Testis (tissue), 3 donors: ENCODE measurements around the gene EMB. TPM values are rescaled to one million over a fixed set of nuclear protein-coding genes. Genes with fewer than 3 reads are reported as not detected.
"Not testable (repeated sequence)": the region's sequence is repeated elsewhere in the genome, so short reads cannot be mapped to it uniquely, and the experiment has no call there.

ENCODE experiments used
- DNase-seq: peaks from one replicate; pipeline ENCODE4 v3.0.0-alpha.2; 2019
- H3K27ac ChIP-seq, 2 donors: fragments of 200-600 bp; sonication (generic); one replicate each; pipeline ENCODE4 v1.5.1; 2019
- H3K27me3 ChIP-seq: fragments of 200-600 bp; sonication (generic); one replicate; pipeline ENCODE4 v1.5.1; 2019
- H3K36me3 ChIP-seq: fragments of 200-600 bp; sonication (generic); one replicate; pipeline ENCODE4 v1.5.1; 2017; ENCODE audit warnings: low read depth; ENCODE audit errors: missing control alignments
- H3K4me1 ChIP-seq: fragments of 200-600 bp; sonication (generic); one replicate; pipeline ENCODE4 v1.5.1; 2019
- H3K4me3 ChIP-seq, 2 donors: fragments of 200-600 bp; sonication (generic); one replicate each; pipeline ENCODE4 v1.5.1; 2017 to 2019
- H3K9me3 ChIP-seq: fragments of 200-600 bp; sonication (generic); one replicate; pipeline ENCODE4 v1.5.1; 2017
- POLR2A ChIP-seq: fragments of 450-650 bp; IDR thresholded peaks from one replicate; pipeline ENCODE4 v1.6.1; 2017; ENCODE audit warnings: antibody characterized with exemption, mild to moderate bottlenecking, moderate library complexity
- WGBS, 2 donors: methylation state at CpG; one replicate each; pipeline ENCODE4 v1.1.5; 2018; 5-methylcytosine and 5-hydroxymethylcytosine counted together
- intact Hi-C: fragments of 100-400 bp; cut with DNase I; formaldehyde crosslinking; loops from one replicate; pipeline ENCODE4 v1.15.1; 2023; ENCODE audit warnings: low total_unique reads
- polyA plus RNA-seq: library from polyadenylated mRNA; stranded (reverse); fragments of 350-450 nt; fragmentation: Illumina TruSeq; extraction: RNeasy Lipid Tissue Mini Kit (QIAGEN cat#74804); gene quantifications from one replicate; pipeline ENCODE4 v1.2.3, GENCODE V29; 2014; ENCODE audit warnings: low read depth, low replicate concordance; ENCODE audit not compliant: insufficient read depth
- total RNA-seq, 2 donors: library from RNA; depleted of rRNA; stranded (reverse); fragments of >200 nt; gene quantifications; one replicate each; pipeline ENCODE4 v1.2.3, GENCODE V29; 2016
- TF ChIP-seq, protein P1 (sequence below), 3 experiments: fragments of 450-650 bp in 2 of 3; fragments of 200-600 bp in 1 of 3; sonication (generic) in 1 of 3; IDR thresholded peaks; one replicate each; pipeline ENCODE4 v1.5.1; 2016 to 2019; ENCODE audit warnings: antibody characterized with exemption in 3 of 3, mild to moderate bottlenecking in 2 of 3, moderate library complexity in 1 of 3

EMB gene
- total and polyA plus RNA-seq, 3 donors from 2014 or later, result 20.0 to 32.4 (median 26.2) TPM

GRCh38 chr5:50463047-50463446 is 22.0 kb upstream of the EMB start:
- no peaks in the 10 kb centered on the region for H3K4me1 ChIP-seq
- H3K4me3 ChIP-seq, result no peak overlapping the region
- H3K36me3 ChIP-seq, result no peaks in the 10 kb centered on the region
- H3K9me3 ChIP-seq, result no peaks in the 10 kb centered on the region
- no peak for DNase-seq
- TF ChIP-seq POLR2A, result no peak
- TF ChIP-seq, protein P1, sequence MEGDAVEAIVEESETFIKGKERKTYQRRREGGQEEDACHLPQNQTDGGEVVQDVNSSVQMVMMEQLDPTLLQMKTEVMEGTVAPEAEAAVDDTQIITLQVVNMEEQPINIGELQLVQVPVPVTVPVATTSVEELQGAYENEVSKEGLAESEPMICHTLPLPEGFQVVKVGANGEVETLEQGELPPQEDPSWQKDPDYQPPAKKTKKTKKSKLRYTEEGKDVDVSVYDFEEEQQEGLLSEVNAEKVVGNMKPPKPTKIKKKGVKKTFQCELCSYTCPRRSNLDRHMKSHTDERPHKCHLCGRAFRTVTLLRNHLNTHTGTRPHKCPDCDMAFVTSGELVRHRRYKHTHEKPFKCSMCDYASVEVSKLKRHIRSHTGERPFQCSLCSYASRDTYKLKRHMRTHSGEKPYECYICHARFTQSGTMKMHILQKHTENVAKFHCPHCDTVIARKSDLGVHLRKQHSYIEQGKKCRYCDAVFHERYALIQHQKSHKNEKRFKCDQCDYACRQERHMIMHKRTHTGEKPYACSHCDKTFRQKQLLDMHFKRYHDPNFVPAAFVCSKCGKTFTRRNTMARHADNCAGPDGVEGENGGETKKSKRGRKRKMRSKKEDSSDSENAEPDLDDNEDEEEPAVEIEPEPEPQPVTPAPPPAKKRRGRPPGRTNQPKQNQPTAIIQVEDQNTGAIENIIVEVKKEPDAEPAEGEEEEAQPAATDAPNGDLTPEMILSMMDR (IDR thresholded peaks at IDR 0.05), result no peak
- 69 to 83% methylated on average over 2 of the region's 2 CpGs for WGBS, 2 donors
- H3K27me3 ChIP-seq, result no peaks in the 10 kb centered on the region
- H3K27ac ChIP-seq, result no peak overlapping the region
- intact Hi-C loops, result no loop called here

DNA sequence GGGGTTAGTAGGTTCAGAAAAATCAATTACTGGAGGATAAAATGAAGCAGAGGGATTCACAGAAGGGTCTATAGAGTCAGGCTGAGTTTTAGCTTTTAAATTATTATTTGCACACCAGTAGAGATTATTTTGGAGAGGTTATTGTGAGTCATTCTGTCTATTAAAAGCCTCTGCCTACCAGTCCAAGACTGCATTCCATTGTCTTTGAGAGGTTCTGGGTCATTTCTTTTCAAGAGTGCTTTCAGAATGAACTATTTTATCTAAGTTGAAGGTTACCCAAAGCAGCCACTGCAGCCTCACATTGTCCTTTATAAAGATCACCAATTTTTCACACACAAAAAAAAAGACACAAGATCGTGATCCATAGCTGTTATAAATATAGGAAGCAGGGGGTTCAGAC is 21.5 kb upstream of the EMB start:
- H3K36me3 ChIP-seq, H3K27me3 ChIP-seq, H3K4me1 ChIP-seq, intact Hi-C loops, H3K27ac ChIP-seq, H3K4me3 ChIP-seq, H3K9me3 ChIP-seq, DNase-seq: not testable (repeated sequence)
- 61 to 64% methylated on average over 1 of the region's 1 CpG for WGBS, 2 donors

DNA sequence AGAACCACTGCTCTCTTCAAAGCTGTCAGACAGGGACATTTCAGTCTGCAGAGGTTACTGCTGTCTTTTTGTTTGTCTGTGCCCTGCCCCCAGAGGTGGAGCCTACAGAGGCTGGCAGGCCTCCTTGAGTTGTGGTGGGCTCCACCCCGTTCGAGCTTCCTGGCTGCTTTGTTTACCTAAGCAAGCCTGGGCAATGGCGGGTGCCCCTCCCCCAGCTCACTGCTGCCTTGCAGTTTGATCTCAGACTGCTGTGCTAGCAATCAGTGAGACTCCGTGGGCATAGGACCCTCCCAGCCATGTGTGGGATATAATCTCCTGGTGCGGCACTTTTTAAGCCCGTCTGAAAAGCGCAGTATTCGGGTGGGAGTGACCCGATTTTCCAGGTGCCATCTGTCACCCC is 17.3 kb upstream of the EMB start:
- H3K36me3 ChIP-seq, H3K4me3 ChIP-seq, H3K9me3 ChIP-seq, H3K4me1 ChIP-seq, H3K27ac ChIP-seq, intact Hi-C loops, DNase-seq, H3K27me3 ChIP-seq: not testable (repeated sequence)
- 80 to 86% methylated on average over 9 of the region's 9 CpGs for WGBS, 2 donors

DNA sequence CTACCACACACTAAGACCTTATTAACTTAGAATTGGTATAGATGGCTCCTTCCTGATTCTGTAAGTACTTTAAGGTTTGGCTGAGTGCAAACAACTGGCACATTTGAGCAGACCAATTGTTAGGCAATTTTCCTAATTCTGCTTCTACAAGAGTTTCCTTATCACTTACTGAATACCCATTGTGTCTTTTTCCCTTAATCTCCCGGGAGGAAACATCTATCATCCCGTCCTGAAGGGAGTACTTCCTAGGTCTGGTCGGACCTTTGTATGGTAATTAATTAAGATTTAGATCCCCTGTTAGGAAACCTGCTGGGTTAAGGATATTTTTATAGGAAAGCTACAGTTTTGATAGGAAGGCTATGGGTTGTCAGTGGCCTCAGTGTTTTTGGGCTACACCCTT is 8.2 kb upstream of the EMB start:
- H3K4me3 ChIP-seq, intact Hi-C loops, H3K36me3 ChIP-seq, H3K27me3 ChIP-seq, DNase-seq, H3K27ac ChIP-seq, H3K4me1 ChIP-seq, H3K9me3 ChIP-seq: not testable (repeated sequence)
- 28 to 31% methylated on average over 3 of the region's 3 CpGs for WGBS, 2 donors

GRCh38 chr5:50447941-50448340 is 6.9 kb upstream of the EMB start:
- 81 to 91% methylated on average over 7 of the region's 7 CpGs for WGBS, 2 donors

GRCh38 chr5:50447228-50447627 is 6.1 kb upstream of the EMB start:
- no peaks in the 10 kb centered on the region for H3K27me3 ChIP-seq
- no peak overlapping the region for H3K4me3 ChIP-seq
- intact Hi-C loops, result no loop called here
- no peaks in the 10 kb centered on the region for H3K9me3 ChIP-seq
- DNase-seq, result no peak
- no peaks in the 10 kb centered on the region for H3K36me3 ChIP-seq
- H3K27ac ChIP-seq, result no peak overlapping the region
- no peak for TF ChIP-seq POLR2A
- TF ChIP-seq, protein P1 (IDR thresholded peaks at IDR 0.05), result no peak
- H3K4me1 ChIP-seq, result no peaks in the 10 kb centered on the region

More at GRCh38 chr5:50447941-50448340, 6.9 kb upstream of the EMB start:
- no peaks in the 10 kb centered on the region for H3K36me3 ChIP-seq
- intact Hi-C loops, result no loop called here
- H3K27me3 ChIP-seq, result no peaks in the 10 kb centered on the region
- H3K9me3 ChIP-seq, result no peaks in the 10 kb centered on the region
- no peak for TF ChIP-seq POLR2A
- H3K4me3 ChIP-seq, result no peak overlapping the region
- no peak for DNase-seq
- H3K4me1 ChIP-seq, result no peaks in the 10 kb centered on the region
- no peak overlapping the region for H3K27ac ChIP-seq

GRCh38 chr5:50445296-50445949 is 4.3 kb upstream of the EMB start:
- no peaks in the 10 kb centered on the region for H3K36me3 ChIP-seq
- H3K27me3 ChIP-seq, result no peaks in the 10 kb centered on the region
- no peaks in the 10 kb centered on the region for H3K4me1 ChIP-seq
- no peak overlapping the region for H3K27ac ChIP-seq
- no peak for DNase-seq
- H3K9me3 ChIP-seq, result no peaks in the 10 kb centered on the region
- no peak overlapping the region for H3K4me3 ChIP-seq
- WGBS, 2 donors, result 83 to 85% methylated on average over 6 of the region's 6 CpGs
- intact Hi-C loops, result no loop called here
- no peak for TF ChIP-seq POLR2A
- TF ChIP-seq, protein P1 (IDR thresholded peaks at IDR 0.05), result no peak

DNA sequence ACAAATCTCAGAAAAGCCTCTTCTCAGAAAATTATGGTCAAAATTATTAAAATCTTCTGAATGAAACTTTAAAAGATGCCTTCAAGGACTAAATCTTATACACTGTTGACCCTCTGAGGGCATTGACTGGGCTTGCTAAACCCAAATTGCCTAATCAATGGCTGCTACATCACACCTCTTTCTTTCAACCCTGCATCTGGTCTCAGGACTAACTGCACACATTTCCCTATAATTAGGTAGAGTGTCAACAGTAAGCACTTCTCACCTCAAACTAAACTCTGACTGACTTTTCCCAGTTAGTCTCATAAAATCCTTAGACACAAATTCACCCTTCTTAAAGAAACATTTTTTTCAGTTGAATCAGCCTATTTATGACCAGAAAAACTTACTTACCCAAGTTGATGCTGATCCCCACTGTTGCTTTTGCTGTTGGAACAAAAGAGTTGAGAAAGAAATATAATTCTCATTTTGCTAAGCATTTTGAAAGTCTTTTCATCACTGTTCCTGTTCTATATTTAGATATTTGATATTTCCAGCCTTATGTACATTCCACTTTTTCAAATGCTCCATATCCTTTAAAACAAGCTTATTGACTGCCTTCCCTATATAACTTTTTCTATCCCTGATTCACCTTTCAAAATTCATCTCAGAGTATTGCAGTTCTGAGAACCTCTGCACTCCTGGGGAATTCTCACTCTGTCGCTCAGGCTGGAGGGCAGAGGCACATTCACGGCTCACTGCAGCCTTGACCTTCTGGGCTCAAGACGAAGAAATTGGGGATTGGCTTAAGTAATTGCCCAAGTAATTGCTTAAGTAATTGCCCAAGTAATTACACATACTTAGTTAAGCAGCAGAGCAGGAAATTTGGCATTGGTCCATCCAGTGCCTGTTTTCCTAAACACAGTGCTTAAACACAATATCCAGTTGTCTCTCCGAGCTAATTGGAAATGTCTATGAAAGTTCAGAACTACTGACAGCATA is 1.8 kb upstream of the EMB start:
- 24 to 25% methylated on average over 4 of the region's 4 CpGs for WGBS, 2 donors
- H3K4me1 ChIP-seq, H3K9me3 ChIP-seq, intact Hi-C loops, H3K36me3 ChIP-seq, H3K27ac ChIP-seq, H3K27me3 ChIP-seq, H3K4me3 ChIP-seq, DNase-seq: not testable (repeated sequence)
